Lower leg skin (tissue), 4 donors: ENCODE results near the gene ZNF493. TPM values are rescaled to one million over a fixed set of nuclear protein-coding genes. Genes with fewer than 3 reads are reported as not detected.
A peak's percentile ranks its signal among the peaks of the same experiment; 100 is the strongest.

Experiments used
- DNase-seq, 2 donors: peaks; one replicate each; pipeline ENCODE4 v3.0.0-alpha.2; 2019; ENCODE audit warnings: low spot score in 2 of 2
- H3K4me3 ChIP-seq: fragments of 200-600 bp; sonication (generic); 2 replicates; pipeline ENCODE4 v1.5.1; 2017; ENCODE audit warnings: mild to moderate bottlenecking, low read depth; ENCODE audit not compliant: poor library complexity, severe bottlenecking
- POLR2A ChIP-seq, 2 donors: fragments of 450-650 bp; IDR thresholded peaks; one replicate each; pipeline ENCODE4 v1.6.1; 2016 to 2017; ENCODE audit warnings: antibody characterized with exemption in 2 of 2, mild to moderate bottlenecking in 1 of 2, moderate library complexity in 1 of 2
- WGBS, 2 donors: methylation state at CpG; one replicate each; pipeline ENCODE4 v1.1.5; 2018; 5-methylcytosine and 5-hydroxymethylcytosine counted together
- intact Hi-C: fragments of 100-400 bp; cut with DNase I; formaldehyde crosslinking; loops from one replicate; pipeline ENCODE4 v1.15.0; 2023; ENCODE audit warnings: low total_unique reads
- total RNA-seq, 4 donors: library from RNA; depleted of rRNA; stranded (reverse); fragments of >200 nt; gene quantifications; one replicate each; pipeline ENCODE4 v1.1.0, GENCODE V29; 2016
- TF ChIP-seq, protein P1 (sequence below), 3 donors: fragments of 450-650 bp; IDR thresholded peaks; one replicate each; pipeline ENCODE4 v1.5.1; 2016; ENCODE audit warnings: antibody characterized with exemption in 3 of 3, mild to moderate bottlenecking in 3 of 3, moderate library complexity in 2 of 3

The ZNF493 gene
- total RNA-seq, 4 donors from 2014 or later, result 7.8 to 25.5 (median 16.2) TPM

DNA sequence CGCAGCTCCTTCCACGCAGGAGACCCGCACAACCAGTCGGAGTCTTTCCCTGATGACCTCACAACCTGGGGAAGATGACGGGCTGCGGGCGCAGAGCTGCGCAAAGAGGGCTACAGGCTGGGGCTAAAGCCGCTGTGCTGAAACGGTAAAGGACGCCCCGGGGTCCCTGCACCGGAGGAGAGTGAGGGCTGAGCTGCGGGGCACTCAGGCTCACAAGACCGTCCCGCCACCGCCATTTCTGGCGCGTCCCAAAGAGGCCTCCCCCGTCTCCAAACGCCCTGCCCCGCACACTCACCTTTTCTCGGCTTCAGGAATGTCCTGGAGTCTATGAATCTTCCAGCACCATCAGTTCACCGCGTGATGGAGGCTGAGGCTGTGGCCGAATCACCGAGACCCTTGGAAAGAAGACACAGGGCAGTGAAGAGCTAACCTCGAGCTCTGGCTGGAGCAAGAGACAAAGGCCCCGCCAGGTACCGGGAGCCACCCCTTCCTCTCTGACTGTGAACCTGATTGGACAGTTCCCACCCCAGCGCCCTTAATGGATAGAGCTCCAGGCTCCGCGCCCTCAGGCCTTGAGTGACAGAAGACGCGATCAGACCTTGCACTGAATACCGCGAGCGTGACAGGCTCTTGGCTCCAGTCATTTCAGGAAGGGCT, 66.6 kb downstream of the ZNF493 start:
- no peak for TF ChIP-seq POLR2A (IDR thresholded peaks at IDR 0.05)
- TF ChIP-seq, protein P1, sequence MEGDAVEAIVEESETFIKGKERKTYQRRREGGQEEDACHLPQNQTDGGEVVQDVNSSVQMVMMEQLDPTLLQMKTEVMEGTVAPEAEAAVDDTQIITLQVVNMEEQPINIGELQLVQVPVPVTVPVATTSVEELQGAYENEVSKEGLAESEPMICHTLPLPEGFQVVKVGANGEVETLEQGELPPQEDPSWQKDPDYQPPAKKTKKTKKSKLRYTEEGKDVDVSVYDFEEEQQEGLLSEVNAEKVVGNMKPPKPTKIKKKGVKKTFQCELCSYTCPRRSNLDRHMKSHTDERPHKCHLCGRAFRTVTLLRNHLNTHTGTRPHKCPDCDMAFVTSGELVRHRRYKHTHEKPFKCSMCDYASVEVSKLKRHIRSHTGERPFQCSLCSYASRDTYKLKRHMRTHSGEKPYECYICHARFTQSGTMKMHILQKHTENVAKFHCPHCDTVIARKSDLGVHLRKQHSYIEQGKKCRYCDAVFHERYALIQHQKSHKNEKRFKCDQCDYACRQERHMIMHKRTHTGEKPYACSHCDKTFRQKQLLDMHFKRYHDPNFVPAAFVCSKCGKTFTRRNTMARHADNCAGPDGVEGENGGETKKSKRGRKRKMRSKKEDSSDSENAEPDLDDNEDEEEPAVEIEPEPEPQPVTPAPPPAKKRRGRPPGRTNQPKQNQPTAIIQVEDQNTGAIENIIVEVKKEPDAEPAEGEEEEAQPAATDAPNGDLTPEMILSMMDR (IDR thresholded peaks at IDR 0.05), result no peak
- intact Hi-C loops, result no loop called here
- peak in 1 of 2 donors; percentile 70 for DNase-seq
- H3K4me3 ChIP-seq, result no peak overlapping the region
- WGBS, 2 donors, result 5 to 8% methylated on average over 28 to 34 of the region's 38 CpGs

DNA sequence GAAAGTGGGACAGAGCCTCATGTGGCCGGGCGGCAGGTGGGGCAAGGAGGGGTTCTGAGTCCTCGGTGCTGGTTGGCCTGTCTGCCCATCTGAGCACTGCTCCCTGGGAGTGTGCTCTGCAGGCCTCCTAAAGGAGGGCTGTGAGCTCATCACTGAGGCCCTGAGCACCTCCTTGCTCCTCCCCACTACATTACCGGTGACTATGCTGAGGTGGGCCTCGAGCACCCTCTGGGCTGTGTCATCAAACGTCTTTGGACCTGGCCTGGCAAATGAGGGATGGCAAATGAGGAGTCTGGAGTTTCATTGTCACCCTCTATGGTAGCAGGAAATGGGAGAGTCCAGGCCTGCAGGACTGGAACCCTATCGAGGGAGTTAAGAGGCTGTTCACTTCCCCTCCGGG, 69.7 kb downstream of the ZNF493 start:
- H3K4me3 ChIP-seq, result no peak overlapping the region
- 71 to 81% methylated on average over 8 of the region's 8 CpGs for WGBS, 2 donors
- intact Hi-C loops, result no loop called here
- peak in 1 of 2 donors; percentile 60 for DNase-seq
- TF ChIP-seq, protein P1 (IDR thresholded peaks at IDR 0.05), result no peak
- TF ChIP-seq POLR2A (IDR thresholded peaks at IDR 0.05), result no peak

DNA sequence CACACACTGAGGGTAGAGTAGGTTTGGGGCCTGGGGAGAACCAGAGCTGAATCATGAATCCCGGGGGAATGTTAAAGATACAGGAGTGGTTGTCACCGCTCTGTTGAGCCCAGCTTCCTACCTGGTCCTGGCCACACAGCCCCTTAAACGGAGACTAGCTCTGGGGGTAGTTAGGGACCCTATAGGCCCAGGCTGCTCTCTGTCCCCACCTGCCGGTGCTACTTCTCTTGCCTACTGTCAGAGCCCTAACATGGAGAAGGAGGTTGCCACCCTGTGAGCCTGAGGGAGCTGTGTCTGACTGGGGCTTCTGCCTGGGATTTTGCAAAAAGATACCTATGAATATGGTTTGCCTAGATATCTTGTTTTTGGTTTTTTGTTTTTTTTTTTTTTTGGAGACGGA, 71.9 kb downstream of the ZNF493 start:
- H3K4me3 ChIP-seq, result no peak overlapping the region
- DNase-seq, result peak in 1 of 2 donors; percentile 54
- TF ChIP-seq, protein P1 (IDR thresholded peaks at IDR 0.05), result no peak
- TF ChIP-seq POLR2A (IDR thresholded peaks at IDR 0.05), result no peak
- WGBS, 2 donors, result 79 to 84% methylated on average over 5 of the region's 5 CpGs
- intact Hi-C loops, result no loop called here

GRCh38 chr19:21472507-21472906, 75.6 kb downstream of the ZNF493 start:
- intact Hi-C loops, result no loop called here
- no peak overlapping the region for H3K4me3 ChIP-seq
- peak in 1 of 2 donors; percentile 14 for DNase-seq
- TF ChIP-seq, protein P1 (IDR thresholded peaks at IDR 0.05), result no peak
- no peak for TF ChIP-seq POLR2A (IDR thresholded peaks at IDR 0.05)

DNA sequence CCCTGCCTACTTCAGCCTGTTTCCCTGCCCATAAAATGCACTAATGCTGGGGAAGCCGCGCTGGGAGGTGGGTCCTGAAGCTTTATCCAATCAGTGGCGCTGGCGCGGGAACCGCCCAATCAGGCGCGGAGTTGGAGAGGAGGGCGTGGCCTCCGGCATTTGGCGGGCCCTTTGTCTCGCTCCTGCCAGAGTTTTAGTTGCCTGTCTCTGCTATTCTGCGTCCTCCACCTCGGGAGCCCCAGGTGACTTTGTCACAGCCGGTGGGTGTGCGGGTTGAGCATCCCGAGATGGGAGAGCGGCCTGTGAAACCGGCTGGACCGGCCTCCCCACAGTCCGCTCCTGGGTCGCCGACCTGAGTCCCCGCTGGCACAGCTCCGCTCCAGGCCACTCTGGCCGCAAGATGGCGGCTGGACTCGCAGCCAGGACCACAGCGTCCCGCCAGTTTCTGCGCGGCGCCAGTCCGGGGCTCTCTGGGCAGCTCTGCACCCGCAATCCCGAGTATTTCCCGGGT, 77.8 kb downstream of the ZNF493 start:
- no peak overlapping the region for H3K4me3 ChIP-seq
- intact Hi-C loops, result no loop called here
- TF ChIP-seq, protein P1 (IDR thresholded peaks at IDR 0.05), result no peak
- TF ChIP-seq POLR2A (IDR thresholded peaks at IDR 0.05), result no peak
- peak in 1 of 2 donors; percentile 91 for DNase-seq
- 3 to 6% methylated on average over 24 to 36 of the region's 37 CpGs for WGBS, 2 donors

Other genes with a start within 250 kb of the ZNF493 start
- gene ZNF708, start 67.7 kb upstream of the ZNF493 start, total RNA-seq, result 1 to 10 TPM; 3.1 to 6.6 (median 3.4) TPM
- gene ZNF738, start 38.1 kb upstream of the ZNF493 start, total RNA-seq, result 1 to 10 TPM in 3 of 4 donors, under 1 TPM in 1; 0.34 to 4.5 (median 2.1) TPM
- 10 to 100 TPM in 3 of 4 donors, 1 to 10 TPM in 1; 5.0 to 14.9 (median 11.8) TPM for gene ZNF429, start 108.5 kb downstream of the ZNF493 start, total RNA-seq